K562 (cell line): ENCODE measurements around the gene WIPF2. TPM values are rescaled to one million over a fixed set of nuclear protein-coding genes. Genes with fewer than 3 reads are reported as not detected.

Experiments
- CEBPG ChIP-seq, 3 experiments: fragments of 200-800 bp in 1 of 3; sonication (Bioruptor generic) in 1 of 3; sonication (generic) in 1 of 3; formaldehyde crosslinking in 1 of 3; IDR thresholded peaks in 2 of 3; conservative IDR thresholded peaks in 1 of 3; 2 replicates each; pipeline versions ENCODE4 v1.6.1 to v1.8.0; 2016 to 2022; ENCODE audit warnings: missing compliant biosample characterization in 2 of 3, missing genetic modification characterization in 2 of 3, mild to moderate bottlenecking in 1 of 3, missing genetic modification reagents in 1 of 3
- POLR3A ChIP-seq: IDR thresholded peaks from 2 replicates; pipeline ENCODE4 v1.6.1; 2011; ENCODE audit warnings: borderline replicate concordance, mild to moderate bottlenecking, moderate library complexity; ENCODE audit not compliant: insufficient read length, insufficient read depth; ENCODE audit errors: extremely low read depth
- polyA plus RNA-seq, 8 experiments: library from polyadenylated mRNA; depleted of rRNA in 4 of 8; stranded (reverse) in 5 of 8; unstranded in 3 of 8; fragments of >200 nt; fragmentation: Nextera tagmentation in 2 of 8; fragmentation: Illumina TruSeq in 1 of 8; extraction: Ambion mirVana in 2 of 8; extraction: Trizol in 1 of 8; gene quantifications; 2 replicates each; pipeline versions ENCODE4 v1.2.1 to v1.2.3, GENCODE V29; 2011 to 2014; ENCODE audit warnings: inconsistent platforms in 1 of 8, missing spikeins in 1 of 8
- total RNA-seq, 7 experiments: library from RNA; depleted of rRNA in 6 of 7; stranded (reverse); fragments of >200 nt in 6 of 7; fragmentation: Illumina TruSeq in 2 of 7; extraction: Trizol in 2 of 7; gene quantifications; 2 replicates each; pipeline versions ENCODE4 v1.2.1 to v1.2.3, GENCODE V29; 2011 to 2021; ENCODE audit warnings: low replicate concordance in 1 of 7
- TF ChIP-seq, protein P1 (sequence below): IDR thresholded peaks from 2 replicates; pipeline ENCODE4 v1.6.1; 2011; ENCODE audit warnings: borderline replicate concordance, low read depth, mild to moderate bottlenecking, moderate library complexity, low read length; ENCODE audit not compliant: insufficient read depth, poor library complexity, severe bottlenecking
- TF ChIP-seq, protein P2 (sequence below): fragments of 450-650 bp; formaldehyde crosslinking; IDR thresholded peaks from 2 replicates; pipeline ENCODE4 v1.4.0; 2022; ENCODE audit warnings: mild to moderate bottlenecking, moderate library complexity
- TF ChIP-seq, protein P3 (sequence below), 2 experiments: fragments of 450-650 bp; IDR thresholded peaks; 2 replicates each; pipeline ENCODE4 v1.6.1; 2016

The WIPF2 gene
- total and polyA plus RNA-seq, 9 of the 15 experiments (the other 6 are each of a cell fraction or from before 2014, with no cell fraction given), result 3.6 to 15.0 (median 5.3) TPM

DNA sequence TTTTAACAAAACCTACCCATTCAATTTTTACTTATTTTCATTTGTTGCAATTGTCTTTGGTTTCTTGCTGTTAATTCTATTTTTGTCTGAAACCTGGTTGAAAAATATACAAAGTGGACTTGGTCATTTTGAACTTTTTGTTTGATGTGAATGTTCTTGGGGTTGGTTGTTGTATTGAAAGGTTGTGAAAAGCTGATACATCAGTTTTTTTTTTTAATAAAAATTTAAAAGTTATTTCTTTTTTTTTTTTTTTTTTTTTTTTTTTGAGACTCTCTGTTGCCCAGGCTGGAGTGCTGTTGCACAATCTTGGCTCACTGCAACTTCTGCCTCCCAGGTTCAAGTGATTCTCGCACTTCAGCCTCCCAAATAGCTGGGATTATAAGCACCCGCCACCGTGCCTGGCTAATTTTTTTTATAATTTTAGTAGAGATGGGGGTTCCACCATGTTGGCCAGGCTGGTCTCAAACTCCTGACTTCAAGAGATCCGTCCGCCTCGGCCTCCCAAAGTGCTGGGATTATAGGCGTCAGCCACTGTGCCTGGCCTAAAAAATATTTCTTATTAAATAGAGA, 28.9 kb downstream of the WIPF2 start (continued):
- TF ChIP-seq, protein P1, sequence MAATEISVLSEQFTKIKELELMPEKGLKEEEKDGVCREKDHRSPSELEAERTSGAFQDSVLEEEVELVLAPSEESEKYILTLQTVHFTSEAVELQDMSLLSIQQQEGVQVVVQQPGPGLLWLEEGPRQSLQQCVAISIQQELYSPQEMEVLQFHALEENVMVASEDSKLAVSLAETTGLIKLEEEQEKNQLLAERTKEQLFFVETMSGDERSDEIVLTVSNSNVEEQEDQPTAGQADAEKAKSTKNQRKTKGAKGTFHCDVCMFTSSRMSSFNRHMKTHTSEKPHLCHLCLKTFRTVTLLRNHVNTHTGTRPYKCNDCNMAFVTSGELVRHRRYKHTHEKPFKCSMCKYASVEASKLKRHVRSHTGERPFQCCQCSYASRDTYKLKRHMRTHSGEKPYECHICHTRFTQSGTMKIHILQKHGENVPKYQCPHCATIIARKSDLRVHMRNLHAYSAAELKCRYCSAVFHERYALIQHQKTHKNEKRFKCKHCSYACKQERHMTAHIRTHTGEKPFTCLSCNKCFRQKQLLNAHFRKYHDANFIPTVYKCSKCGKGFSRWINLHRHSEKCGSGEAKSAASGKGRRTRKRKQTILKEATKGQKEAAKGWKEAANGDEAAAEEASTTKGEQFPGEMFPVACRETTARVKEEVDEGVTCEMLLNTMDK, result no peak
- TF ChIP-seq POLR3A, result no peak
- TF ChIP-seq, protein P2, sequence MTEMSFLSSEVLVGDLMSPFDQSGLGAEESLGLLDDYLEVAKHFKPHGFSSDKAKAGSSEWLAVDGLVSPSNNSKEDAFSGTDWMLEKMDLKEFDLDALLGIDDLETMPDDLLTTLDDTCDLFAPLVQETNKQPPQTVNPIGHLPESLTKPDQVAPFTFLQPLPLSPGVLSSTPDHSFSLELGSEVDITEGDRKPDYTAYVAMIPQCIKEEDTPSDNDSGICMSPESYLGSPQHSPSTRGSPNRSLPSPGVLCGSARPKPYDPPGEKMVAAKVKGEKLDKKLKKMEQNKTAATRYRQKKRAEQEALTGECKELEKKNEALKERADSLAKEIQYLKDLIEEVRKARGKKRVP (CRISPR knock-in tag), result no peak
- TF ChIP-seq, protein P3, sequence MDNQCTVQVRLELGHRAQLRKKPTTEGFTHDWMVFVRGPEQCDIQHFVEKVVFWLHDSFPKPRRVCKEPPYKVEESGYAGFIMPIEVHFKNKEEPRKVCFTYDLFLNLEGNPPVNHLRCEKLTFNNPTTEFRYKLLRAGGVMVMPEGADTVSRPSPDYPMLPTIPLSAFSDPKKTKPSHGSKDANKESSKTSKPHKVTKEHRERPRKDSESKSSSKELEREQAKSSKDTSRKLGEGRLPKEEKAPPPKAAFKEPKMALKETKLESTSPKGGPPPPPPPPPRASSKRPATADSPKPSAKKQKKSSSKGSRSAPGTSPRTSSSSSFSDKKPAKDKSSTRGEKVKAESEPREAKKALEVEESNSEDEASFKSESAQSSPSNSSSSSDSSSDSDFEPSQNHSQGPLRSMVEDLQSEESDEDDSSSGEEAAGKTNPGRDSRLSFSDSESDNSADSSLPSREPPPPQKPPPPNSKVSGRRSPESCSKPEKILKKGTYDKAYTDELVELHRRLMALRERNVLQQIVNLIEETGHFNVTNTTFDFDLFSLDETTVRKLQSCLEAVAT (IDR thresholded peaks at IDR 0.05), result no peak
- no peak for TF ChIP-seq CEBPG (CRISPR knock-in tag; IDR thresholded peaks at IDR 0.05)
- TF ChIP-seq CEBPG (tag; conservative IDR thresholded peaks at IDR 0.05 in 1 of 2, IDR thresholded peaks at IDR 0.05 in 1 of 2), result peak in 1 of 2 experiments; percentile 19; a peak in 1 of 4 replicates
- TF ChIP-seq, all 486 proteins: peak for 6
